ENCODE data around the gene NVL. TPM values are rescaled to one million over a fixed set of nuclear protein-coding genes. Genes with fewer than 3 reads are reported as not detected.

The NVL gene
- total and polyA plus RNA-seq, 4 donors: 5.3 to 14.0 (median 11.0) TPM

- TF ChIP-seq FOXA1 (IDR thresholded peaks at IDR 0.05): no peak
- TF ChIP-seq RAD21 (IDR thresholded peaks at IDR 0.05): peak in 1 of 2 donors; percentile 9
- no peak for TF ChIP-seq CTCF (IDR thresholded peaks at IDR 0.05; ENCODE audit: low read depth, low read length, missing input control)
- TF ChIP-seq JUND (IDR thresholded peaks at IDR 0.05): no peak
- no peak for TF ChIP-seq FOXA2 (IDR thresholded peaks at IDR 0.05)
- no peak for TF ChIP-seq TAF1 (conservative IDR thresholded peaks at IDR 0.05)
- TF ChIP-seq, protein P1, sequence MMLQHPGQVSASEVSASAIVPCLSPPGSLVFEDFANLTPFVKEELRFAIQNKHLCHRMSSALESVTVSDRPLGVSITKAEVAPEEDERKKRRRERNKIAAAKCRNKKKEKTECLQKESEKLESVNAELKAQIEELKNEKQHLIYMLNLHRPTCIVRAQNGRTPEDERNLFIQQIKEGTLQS (IDR thresholded peaks at IDR 0.05): no peak
- no peak for TF ChIP-seq YY1 (IDR thresholded peaks at IDR 0.05)
- TF ChIP-seq ZBTB33 (IDR thresholded peaks at IDR 0.05): no peak
- no peak for TF ChIP-seq NR2F2 (IDR thresholded peaks at IDR 0.05)
- no peak for TF ChIP-seq EGR1 (IDR thresholded peaks at IDR 0.05; ENCODE audit: low read depth in 2 of 2)
- TF ChIP-seq HNF4A (conservative IDR thresholded peaks at IDR 0.05): peak; percentile 87 to 93
- peak; percentile 32 to 35 for TF ChIP-seq RXRA (IDR thresholded peaks at IDR 0.05)
- TF ChIP-seq, protein P2, sequence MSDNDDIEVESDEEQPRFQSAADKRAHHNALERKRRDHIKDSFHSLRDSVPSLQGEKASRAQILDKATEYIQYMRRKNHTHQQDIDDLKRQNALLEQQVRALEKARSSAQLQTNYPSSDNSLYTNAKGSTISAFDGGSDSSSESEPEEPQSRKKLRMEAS (IDR thresholded peaks at IDR 0.05): no peak
- TF ChIP-seq, protein P3, sequence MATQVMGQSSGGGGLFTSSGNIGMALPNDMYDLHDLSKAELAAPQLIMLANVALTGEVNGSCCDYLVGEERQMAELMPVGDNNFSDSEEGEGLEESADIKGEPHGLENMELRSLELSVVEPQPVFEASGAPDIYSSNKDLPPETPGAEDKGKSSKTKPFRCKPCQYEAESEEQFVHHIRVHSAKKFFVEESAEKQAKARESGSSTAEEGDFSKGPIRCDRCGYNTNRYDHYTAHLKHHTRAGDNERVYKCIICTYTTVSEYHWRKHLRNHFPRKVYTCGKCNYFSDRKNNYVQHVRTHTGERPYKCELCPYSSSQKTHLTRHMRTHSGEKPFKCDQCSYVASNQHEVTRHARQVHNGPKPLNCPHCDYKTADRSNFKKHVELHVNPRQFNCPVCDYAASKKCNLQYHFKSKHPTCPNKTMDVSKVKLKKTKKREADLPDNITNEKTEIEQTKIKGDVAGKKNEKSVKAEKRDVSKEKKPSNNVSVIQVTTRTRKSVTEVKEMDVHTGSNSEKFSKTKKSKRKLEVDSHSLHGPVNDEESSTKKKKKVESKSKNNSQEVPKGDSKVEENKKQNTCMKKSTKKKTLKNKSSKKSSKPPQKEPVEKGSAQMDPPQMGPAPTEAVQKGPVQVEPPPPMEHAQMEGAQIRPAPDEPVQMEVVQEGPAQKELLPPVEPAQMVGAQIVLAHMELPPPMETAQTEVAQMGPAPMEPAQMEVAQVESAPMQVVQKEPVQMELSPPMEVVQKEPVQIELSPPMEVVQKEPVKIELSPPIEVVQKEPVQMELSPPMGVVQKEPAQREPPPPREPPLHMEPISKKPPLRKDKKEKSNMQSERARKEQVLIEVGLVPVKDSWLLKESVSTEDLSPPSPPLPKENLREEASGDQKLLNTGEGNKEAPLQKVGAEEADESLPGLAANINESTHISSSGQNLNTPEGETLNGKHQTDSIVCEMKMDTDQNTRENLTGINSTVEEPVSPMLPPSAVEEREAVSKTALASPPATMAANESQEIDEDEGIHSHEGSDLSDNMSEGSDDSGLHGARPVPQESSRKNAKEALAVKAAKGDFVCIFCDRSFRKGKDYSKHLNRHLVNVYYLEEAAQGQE (IDR thresholded peaks at IDR 0.05): no peak
- TF ChIP-seq GABPA (IDR thresholded peaks at IDR 0.05 in 1 of 2, conservative IDR thresholded peaks at IDR 0.05 in 1 of 2): no peak
- TF ChIP-seq HNF4G (IDR thresholded peaks at IDR 0.05): peak; percentile 59
- peak; percentile 48 for TF ChIP-seq SP1 (IDR thresholded peaks at IDR 0.05)
- peaks cover 5 to 10% (median 8%) of the 10 kb centered on the region in 4 donors for H3K4me1 ChIP-seq (ENCODE audit: control insufficient read depth in 4 of 4, insufficient read depth in 4 of 4, low read length in 3 of 4)
- no peak overlapping the region for H3K4me3 ChIP-seq (ENCODE audit: low read depth in 1 of 3, low read length in 3 of 3)
- no peak overlapping the region for H3K9ac ChIP-seq (ENCODE audit: low read depth in 1 of 2, low read length in 2 of 2)
- 32% methylated on average over 5 of the region's 5 CpGs for WGBS
- no peaks in the 10 kb centered on the region for H3K9me3 ChIP-seq (ENCODE audit: control insufficient read depth in 4 of 4, low read length in 3 of 4)
- no peak overlapping the region for H3K27ac ChIP-seq (ENCODE audit: low read depth in 1 of 2, low read length in 2 of 2)
- DNase-seq (ENCODE audit: low spot score): no peak
- no peaks in the 10 kb centered on the region for H3K27me3 ChIP-seq (ENCODE audit: control insufficient read depth in 4 of 4, insufficient read depth in 4 of 4, low read length in 3 of 4)
- peaks cover 0 to 5% (median 2%) of the 10 kb centered on the region in 4 donors for H3K36me3 ChIP-seq (ENCODE audit: control insufficient read depth in 4 of 4, insufficient read depth in 3 of 4, low read depth in 1 of 4, low read length in 3 of 4)
Observed at GRCh38 chr1:224196813-224197600, 133.0 kb downstream of the NVL start.
